ENCODE measurements around the gene SASH1. TPM values are rescaled to one million over a fixed set of nuclear protein-coding genes. Genes with fewer than 3 reads are reported as not detected.

SASH1 gene
- total RNA-seq, 1 experiment from 2014 or later, result 9.8 TPM

DNA sequence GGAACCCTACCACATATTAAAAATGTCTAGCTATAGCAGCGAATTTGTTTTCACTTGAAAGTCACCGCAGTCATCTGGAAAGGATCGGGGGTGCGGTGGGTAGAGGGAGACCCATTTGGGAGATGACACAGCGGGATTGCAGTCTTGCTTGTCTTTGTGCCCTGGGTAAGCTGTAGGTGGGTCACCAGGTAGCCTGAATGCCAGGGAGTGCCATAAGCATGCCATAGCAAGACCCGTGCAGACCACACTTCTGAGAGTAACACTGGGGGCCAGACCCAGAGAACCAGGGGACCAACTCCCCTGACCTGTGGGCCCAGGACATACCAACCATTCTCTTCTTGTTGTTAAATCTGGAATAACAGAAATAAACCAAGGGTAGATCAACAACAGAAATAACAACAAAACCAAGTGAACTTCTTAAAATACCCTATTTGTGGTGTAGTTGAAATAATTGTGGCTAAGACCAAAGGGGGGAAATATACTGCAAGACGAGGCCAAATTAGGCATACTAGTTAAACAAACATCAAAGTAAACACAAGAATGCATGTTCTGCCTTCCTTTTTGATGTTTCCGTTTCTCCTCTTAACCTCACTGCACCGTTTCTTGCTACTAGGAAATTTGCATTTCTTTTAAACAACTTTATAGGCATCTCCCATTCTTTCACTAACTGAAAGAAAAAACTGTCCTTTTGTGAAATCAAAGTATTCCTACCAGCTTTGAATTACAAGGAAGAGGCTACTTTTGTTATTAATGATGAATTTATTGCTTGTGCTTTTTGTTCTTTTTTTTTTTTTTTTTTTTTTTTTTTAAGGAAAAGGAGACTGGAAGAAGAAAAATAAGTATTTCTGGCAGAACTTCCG is 128.2 kb downstream of the SASH1 start:
- DNase-seq, result no peak

DNA sequence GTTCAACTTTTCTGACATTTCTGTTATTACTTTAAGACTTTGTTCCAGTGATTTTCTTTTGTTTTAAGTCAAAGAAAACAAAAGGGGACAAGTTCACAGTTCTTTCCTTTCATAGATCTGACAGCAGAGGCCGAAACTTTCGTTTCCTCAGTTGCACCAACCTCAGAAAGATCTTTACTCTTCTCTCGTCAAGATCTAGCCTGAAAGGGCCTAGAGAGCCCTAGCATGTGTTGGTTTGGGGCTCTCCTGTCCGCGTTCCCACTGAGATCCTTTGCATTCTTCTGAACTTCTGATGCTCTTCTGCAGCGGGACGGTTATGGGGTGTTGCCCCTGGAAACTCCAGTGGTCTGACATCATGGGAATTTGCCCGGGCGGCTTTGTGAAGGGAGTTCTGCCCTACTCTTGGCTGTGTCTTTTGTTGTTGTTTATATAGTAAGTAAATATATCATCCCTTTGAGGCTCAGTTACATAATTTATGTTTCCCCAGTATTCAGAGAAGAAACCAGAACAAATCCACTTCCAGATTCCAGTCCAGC is 129.1 kb downstream of the SASH1 start:
- Histone ChIP-seq H3K79me2 (ENCODE audit: low read length) (no peaks in the 10 kb centered on the region), H3K9me3 (ENCODE audit: low read length) (no peaks in the 10 kb centered on the region), H3F3A (ENCODE audit: low read length, unreplicated experiment) (no peaks in the 10 kb centered on the region), H2AFZ (ENCODE audit: low read length) (no peak overlapping the region), H3K27ac (ENCODE audit: low read length) (no peak overlapping the region), H3K4me3 (ENCODE audit: low read length) (no peak overlapping the region), H3K27me3 (ENCODE audit: low read length) (no peaks in the 10 kb centered on the region), H4K20me1 (ENCODE audit: low read length) (no peaks in the 10 kb centered on the region), H3K4me2 (ENCODE audit: low read length) (no peak overlapping the region), H3K9me2 (replicated peaks; ENCODE audit: low read length) (no peaks in the 10 kb centered on the region), H3K4me1 (ENCODE audit: insufficient read depth, low read length) (no peaks in the 10 kb centered on the region), H3K9ac (ENCODE audit: low read length) (no peak overlapping the region), H3K36me3 (ENCODE audit: low read depth, low read length) (no peaks in the 10 kb centered on the region)
- ATAC-seq (no peak), DNase-seq (no peak)
- CTCF ChIA-PET, result no interaction called here
- BruUV-seq (replicated peaks), result no TSS peak
- TF ChIP-seq, protein P1, sequence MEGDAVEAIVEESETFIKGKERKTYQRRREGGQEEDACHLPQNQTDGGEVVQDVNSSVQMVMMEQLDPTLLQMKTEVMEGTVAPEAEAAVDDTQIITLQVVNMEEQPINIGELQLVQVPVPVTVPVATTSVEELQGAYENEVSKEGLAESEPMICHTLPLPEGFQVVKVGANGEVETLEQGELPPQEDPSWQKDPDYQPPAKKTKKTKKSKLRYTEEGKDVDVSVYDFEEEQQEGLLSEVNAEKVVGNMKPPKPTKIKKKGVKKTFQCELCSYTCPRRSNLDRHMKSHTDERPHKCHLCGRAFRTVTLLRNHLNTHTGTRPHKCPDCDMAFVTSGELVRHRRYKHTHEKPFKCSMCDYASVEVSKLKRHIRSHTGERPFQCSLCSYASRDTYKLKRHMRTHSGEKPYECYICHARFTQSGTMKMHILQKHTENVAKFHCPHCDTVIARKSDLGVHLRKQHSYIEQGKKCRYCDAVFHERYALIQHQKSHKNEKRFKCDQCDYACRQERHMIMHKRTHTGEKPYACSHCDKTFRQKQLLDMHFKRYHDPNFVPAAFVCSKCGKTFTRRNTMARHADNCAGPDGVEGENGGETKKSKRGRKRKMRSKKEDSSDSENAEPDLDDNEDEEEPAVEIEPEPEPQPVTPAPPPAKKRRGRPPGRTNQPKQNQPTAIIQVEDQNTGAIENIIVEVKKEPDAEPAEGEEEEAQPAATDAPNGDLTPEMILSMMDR (conservative IDR thresholded peaks at IDR 0.05; ENCODE audit: low read depth, low read length), result no peak
- TF ChIP-seq EZH2 (IDR thresholded peaks at IDR 0.05; ENCODE audit: low read length, unreplicated experiment) (no peak), EZH2phosphoT487 (IDR thresholded peaks at IDR 0.05; ENCODE audit: borderline replicate concordance, low read length) (no peak)
- intact Hi-C loops (cut with micrococcal nuclease), result no loop called here
- POLR2A ChIA-PET (ENCODE audit: unreplicated experiment), result interaction anchor here (0.7 kb wide), 1 partner anchor 14 kb away, joined by 3 read pairs; no protein-coding TSS in a partner anchor

More for the DNA sequence above, 128.2 kb downstream of the SASH1 start:
- BruUV-seq (replicated peaks), result no TSS peak
- H3K4me1 ChIP-seq (ENCODE audit: insufficient read depth, low read length), result no peaks in the 10 kb centered on the region
- H3K4me2 ChIP-seq (ENCODE audit: low read length), result no peak overlapping the region
- no peaks in the 10 kb centered on the region for H3K36me3 ChIP-seq (ENCODE audit: low read depth, low read length)
- H3K9me2 ChIP-seq (replicated peaks; ENCODE audit: low read length), result no peaks in the 10 kb centered on the region
- no peaks in the 10 kb centered on the region for H3F3A ChIP-seq (ENCODE audit: low read length, unreplicated experiment)
- no peaks in the 10 kb centered on the region for H4K20me1 ChIP-seq (ENCODE audit: low read length)
- TF ChIP-seq, protein P1 (conservative IDR thresholded peaks at IDR 0.05; ENCODE audit: low read depth, low read length), result no peak
- TF ChIP-seq EZH2 (IDR thresholded peaks at IDR 0.05; ENCODE audit: low read length, unreplicated experiment), result no peak
- TF ChIP-seq EZH2phosphoT487 (IDR thresholded peaks at IDR 0.05; ENCODE audit: borderline replicate concordance, low read length), result no peak
- H3K27me3 ChIP-seq (ENCODE audit: low read length), result no peaks in the 10 kb centered on the region
- ChIA-PET POLR2A (ENCODE audit: unreplicated experiment) (no interaction called here), CTCF (no interaction called here)
- H2AFZ ChIP-seq (ENCODE audit: low read length), result no peak overlapping the region
- H3K9me3 ChIP-seq (ENCODE audit: low read length), result no peaks in the 10 kb centered on the region
- no peak overlapping the region for H3K4me3 ChIP-seq (ENCODE audit: low read length)
- H3K9ac ChIP-seq (ENCODE audit: low read length), result no peak overlapping the region
- H3K27ac ChIP-seq (ENCODE audit: low read length), result no peak overlapping the region
- no peaks in the 10 kb centered on the region for H3K79me2 ChIP-seq (ENCODE audit: low read length)
- no peak for ATAC-seq
- intact Hi-C loops (cut with micrococcal nuclease), result no loop called here

Data from PC-3 (cell line).